HG03097 (cell line): ENCODE results near the gene HSD17B14.
"Not testable (repeated sequence)": the region's sequence is repeated elsewhere in the genome, so short reads cannot be mapped to it uniquely, and the experiment has no call there.

Source experiments
- ATAC-seq: cut with Tn5 transposase; IDR thresholded peaks from one replicate; pipeline ENCODE4 v1.9.1; 2021; ENCODE audit not compliant: unreplicated experiment, low FRiP score

HSD17B14 gene

GRCh38 chr19:48768171-48768753 is 68.0 kb downstream of the HSD17B14 start:
- not testable (repeated sequence) for ATAC-seq

GRCh38 chr19:48765816-48766215 is 70.5 kb downstream of the HSD17B14 start:
- not testable (repeated sequence) for ATAC-seq
